ENCODE data around the gene IDH3B.
"Not testable (repeated sequence)": the region's sequence is repeated elsewhere in the genome, so short reads cannot be mapped to it uniquely, and the experiment has no call there.

The IDH3B gene

DNA sequence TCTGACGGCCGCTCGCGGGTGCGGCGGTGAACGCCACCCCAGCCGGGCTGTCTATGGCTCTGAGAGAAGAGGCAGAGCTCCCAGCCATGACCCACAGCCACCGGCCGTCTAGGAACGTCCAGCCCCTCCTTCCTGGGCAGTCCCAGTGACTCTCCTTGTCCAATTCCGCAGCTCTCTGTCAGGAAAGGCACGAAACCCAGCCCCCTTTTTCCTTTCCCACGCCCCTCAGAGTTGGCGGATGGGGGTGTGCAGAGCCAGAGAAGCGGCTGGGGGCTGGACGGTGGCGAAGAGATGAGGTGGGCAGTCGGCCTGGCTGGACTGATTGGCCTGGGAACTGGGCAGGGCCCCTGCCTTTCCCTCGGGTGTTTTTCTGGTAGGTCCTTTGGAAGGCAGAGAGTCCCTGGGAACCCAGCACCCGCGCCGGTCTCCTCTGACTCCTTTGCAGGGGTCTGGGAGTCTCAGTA is 30.0 kb upstream of the IDH3B start:
- no peak for DNase-seq

DNA sequence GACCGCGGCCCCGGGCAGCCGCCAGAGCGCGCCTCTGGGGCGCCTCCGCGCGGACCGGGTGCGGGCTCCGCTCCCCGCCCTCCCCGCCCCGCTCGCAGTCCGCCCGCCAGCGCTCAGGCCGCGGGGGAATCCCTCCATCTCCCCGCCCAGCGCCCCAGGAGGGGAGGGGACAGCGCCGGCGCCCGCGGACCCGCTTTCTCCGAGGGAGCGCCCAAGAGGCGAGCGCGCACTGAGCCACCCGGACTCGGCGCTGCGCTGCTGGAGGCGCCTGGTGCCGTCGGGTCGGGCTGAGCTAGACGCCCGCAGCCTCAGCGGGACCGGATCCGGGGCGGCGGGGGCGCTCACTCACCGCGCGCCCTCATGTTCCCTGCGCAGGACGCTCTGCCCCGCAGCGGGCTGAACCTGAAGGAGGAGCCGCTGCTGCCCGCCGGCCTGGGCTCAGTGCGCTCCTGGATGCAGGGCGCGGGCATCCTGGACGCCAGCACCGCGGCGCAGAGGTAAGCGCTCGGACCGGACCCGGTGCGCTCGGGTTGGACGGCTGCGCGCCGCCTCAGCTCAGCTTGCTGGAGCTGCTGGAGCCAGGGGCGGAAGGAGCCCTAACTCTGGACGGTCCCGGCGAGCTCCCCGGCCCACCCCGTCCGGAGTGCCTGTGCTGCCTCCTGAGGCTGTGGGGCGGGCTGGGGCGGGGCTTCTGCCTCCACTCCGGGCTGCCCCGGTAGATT is 29.4 kb upstream of the IDH3B start:
- no peak for DNase-seq

DNA sequence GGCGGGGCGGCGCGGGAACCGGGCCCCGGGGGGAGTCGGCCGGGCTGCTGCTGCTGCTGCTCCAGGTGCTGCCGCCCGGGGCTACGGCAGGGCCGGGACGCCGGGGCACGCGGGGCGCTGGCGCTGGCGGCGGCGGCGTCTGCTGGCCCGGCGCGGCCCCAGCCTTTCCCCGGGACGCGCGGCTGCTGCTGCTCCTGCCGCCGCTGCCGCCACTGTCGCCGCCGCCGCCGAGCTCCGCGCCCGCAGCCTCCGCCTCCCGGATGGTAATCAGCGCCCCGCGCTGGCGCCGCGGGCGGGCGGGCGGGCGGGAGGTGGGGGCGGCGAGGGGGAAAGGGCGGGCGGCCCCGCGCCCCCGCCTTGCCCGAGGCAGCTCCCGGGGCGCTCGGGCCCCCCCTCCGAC is 28.9 kb upstream of the IDH3B start:
- no peak for DNase-seq

DNA sequence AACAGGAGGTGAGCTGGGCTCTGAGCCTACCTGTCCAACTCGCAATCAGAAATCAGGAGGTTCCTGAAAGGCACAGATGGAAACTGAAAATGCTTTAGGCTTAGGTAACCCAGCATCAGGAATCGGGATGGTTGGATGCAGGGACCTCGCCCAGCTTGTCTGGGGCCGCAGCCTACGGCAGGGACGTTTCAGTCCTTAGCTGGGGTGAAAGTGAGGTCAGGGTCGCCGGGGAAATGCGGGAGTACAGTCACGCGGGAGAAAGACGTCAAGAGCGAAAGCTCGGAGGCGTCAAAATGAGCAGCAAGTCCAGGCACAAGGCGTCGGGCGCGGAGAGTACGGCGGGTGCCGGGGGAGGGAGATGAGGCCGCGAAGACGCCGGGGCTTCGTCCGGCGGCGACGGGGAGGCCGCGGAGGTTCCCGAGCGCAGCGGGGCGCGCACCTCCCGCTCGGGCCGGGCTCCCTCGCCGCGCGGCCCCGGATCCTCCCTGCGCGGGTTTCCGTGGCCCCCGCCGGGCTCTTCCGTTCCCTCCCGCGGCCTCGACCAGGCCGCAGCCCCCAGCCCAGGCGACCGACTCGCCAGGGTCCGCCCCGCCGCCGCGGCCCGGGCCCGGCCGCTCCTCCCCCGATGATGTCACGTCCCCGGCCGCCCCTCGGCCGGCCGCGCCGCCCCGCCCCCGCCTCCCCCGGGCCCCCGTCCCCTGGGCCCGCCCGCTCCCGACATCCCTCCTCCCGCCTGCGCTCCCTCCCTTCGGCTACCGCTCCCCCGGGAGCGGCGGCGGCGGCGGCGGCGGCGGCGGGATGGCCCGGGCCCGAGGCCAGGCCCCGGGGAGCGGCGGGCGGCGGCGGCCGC is 28.2 kb upstream of the IDH3B start, which contains the start of gene EBF4:
Gene EBF4 (plus strand): TSS at position 745 of the 850 bp plus-strand sequence. CDS start 866 bp downstream, outside the sequence.
- DNase-seq = no peak

DNA sequence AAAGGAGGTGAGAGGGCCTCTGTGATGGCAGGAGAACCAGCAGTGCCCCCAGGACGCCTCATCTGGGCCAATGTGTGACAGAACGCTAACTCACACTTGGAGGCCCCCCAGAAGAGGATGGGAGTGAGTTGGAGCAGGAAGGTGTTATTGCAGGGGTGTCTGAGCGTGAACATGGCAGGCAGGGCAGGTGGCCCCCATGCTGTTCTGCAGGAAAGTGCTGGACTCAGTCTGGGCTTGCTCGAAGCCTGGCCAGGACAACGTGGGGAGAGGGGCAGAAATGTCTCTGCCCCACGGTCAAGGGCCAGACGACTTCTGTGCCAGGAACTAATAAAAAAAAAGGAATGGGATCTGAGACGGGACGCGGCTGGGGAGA is 27.6 kb upstream of the IDH3B start:
- no peak for DNase-seq

DNA sequence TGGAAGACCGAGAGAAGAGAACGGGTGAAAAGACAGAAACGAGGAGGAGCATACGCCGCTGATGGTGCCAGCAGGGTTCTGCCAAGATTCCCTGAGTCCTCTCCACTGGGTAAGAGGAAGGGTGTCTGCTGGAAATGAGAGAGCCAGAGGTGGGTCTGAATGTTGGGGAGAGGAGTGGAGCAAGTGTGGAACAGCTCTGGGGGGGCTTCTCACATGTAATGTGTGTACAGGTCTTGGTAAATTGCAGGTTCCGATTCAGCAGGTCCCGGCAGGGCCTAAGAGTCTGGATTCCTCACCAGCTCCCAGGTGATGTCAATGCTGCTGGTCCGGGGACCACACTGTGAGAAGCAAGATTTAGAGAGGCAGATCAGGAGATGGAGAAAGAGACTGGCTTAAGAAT is 27.1 kb upstream of the IDH3B start:
- no peak for DNase-seq

DNA sequence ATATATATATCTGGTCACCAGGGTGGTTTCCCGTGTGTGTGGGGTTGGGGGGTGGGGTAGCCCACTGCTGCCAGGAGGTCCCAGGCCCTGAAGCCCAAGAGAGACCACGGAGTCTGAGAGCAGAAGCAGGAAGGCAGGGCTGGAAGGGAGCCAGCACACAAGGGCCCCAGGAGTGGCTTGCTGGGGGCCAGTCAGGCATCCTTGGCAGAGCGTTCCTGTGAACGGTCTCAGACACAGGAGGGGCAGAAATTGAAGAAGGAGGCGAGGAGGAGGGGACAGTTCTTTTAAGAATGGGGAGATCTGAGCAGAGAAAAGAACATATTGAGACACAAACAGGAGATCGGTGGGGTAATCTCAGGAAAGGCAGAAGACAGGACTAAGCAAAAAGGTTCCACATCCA is 26.7 kb upstream of the IDH3B start:
- DNase-seq = no peak

DNA sequence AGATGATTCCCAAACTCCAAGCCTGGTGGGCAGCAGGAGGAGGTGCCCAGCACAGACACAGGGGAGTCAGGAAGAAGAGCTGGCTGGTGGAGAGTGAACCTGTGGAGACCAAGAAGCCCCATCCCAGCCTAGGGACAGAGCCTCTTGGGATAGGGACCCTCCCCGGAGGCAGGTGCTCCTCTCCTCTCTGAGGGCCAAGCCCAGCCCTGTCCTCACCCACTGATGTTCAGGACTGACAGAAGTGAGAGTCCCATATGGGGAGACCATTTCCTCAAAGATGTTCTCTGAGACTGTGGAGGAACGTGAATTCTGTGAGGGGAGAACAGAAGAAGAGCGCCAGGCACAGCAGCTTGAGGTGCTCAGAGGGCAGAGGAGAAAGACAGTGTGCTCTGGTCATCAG is 26.2 kb upstream of the IDH3B start:
- no peak for DNase-seq

DNA sequence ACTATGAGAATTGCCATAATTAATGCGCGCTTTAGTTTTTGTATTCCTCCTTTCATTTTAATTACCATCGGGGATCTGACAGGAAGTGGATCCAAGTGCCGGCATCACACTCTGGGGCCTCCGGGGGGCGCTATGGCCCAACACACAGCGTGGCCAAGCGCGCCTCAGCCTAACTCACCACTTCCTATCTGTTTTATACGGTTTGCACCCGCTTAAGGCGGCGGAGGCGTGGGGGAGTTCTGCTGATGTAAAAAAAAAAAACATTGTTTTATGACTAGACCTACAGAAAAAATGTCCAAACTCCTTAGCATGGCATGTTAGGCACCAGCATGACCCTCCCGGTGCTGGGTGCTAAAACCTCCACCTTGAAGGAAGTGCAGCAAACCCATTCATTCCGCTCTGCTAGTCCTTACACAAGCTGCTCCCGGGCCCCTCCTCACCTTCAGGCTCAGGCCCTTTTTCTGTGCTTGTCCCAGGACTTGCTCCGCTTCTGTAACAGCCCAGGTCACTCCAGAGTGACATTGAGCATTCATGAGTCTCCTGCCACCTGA is 24.1 kb upstream of the IDH3B start:
- DNase-seq = no peak

DNA sequence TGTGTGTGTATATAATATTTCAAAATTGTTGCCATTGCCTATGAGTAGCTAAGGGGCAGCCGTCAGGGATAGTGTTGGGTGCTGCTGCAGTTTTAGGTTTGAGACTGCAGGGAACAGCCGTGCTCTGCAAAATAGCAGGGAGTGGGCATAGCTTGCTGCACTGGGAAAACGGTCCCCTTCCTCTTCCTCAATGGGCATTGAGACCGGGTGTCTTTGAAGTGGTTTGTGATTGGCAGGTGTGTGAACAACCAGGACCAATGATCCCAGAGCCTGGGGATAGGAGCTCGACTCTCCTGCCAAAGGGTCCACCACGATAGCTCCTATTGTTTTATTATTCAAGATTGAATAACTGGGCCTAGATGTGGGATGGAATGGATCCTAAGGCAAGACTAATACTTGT is 23.5 kb upstream of the IDH3B start:
- no peak for DNase-seq

DNA sequence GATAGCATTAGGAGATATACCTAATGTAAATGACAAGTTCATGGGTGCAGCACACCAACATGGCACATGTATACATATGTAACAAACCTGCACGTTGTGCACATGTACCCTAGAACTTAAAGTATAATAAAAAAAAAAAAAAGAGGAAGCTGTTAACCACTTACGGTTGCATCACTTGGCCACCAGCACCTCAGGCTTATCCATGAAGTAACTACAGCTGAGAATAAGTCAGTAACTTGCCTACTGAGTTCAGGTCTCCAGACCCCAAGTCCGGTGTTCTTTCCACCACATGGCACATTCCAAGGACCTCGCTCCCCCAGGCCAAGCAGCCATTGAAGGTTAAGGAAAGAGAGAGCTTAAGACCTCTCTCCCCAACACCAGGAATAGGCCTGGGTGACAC is 20.8 kb upstream of the IDH3B start:
- not testable (repeated sequence) for DNase-seq

DNA sequence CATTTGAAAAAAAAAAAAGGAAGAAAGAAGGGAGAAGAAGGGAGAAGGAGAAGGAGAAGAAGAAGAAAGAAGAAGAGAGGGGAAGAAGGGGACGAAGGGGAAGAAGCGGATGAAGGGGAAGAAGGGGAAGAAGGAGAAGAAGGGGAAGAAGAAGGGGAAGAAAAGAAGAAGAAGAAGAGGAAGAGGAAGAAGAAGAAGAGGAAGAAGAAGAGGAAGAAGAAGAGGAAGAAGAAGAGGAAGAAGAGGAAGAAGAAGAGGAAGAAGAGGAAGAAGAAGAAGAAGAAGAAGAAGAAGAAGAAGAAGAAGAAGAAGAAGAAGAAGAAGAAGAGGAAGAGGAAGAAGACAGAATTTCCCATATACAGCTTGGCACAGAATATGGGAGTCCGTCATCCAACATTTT is 18.0 kb upstream of the IDH3B start:
- DNase-seq = not testable (repeated sequence)

DNA sequence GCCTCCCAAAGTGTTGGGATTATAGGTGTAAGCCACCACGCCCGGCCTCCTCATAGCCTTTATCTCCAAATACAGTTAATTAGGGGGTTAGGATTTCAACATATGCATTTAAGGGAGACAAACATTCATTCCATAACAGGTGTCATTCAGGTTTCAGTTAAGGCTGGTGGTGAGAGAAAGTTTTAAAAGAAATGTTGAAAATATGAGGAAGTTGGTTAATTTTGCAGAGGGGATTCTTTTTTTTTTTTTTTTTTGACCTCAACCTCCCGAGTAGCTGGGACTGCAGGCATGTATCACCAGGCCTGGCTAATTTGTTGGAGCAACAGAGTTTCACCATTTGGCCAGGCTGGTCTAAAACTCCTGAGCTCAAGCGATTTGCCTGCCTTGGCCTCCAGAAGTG is 16.0 kb upstream of the IDH3B start:
- DNase-seq = no peak

DNA sequence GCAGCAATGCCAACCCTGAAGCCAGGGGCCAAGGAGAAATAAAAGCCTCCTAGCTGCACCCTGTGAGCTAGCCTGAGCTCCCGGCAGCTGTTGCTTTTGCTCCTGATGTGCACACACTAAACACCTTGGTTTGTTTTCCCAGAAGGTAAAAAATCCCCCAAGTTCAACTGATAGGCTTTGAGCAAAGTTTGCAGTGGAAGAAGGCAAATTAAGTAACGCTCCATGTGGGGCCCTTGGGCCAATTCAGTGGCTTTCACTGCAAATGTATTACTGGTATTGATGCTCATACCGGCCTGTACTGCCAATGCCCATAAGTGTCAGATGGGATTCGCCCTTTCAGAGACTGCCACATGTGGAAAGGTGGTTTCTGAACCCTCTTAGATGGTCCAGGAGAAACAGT is 9.4 kb upstream of the IDH3B start:
- DNase-seq = no peak

DNA sequence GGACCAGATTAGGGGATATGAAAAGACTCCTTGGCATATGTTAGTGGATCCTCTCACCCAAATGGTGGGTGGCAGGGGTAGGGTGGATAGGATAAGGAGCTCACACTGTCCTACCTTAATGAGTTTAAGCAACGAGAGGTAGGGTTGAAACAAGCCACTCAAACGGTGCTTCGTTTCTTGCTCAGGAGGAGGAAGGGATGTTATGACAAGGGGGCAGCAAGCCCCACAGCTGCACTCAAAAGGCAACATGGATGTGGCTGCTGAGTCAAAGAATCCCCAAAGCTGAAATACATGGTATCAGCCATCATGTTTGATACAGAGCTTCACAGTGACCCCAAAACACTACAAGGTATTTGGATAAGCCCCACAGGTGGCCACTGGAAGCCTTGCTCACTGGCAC is 8.4 kb upstream of the IDH3B start:
- DNase-seq = no peak

DNA sequence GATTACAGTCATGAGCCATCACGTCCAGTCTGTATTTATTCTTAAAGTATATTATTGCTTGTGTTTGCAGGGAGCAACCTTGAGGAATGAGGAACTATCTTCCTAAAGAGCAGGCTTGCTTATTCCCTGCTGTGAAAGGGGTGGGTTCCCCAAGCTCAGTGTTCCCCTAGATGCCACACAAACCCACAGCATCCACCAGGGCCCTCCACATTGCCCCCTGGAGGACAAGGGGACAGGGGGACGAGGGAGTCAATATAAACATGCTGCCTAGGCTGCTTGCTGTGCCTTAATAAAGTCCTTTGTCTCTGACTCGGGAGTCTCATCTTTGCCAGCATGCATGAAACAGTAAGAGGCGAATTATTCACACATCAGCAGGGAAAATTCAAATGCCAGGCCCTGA is 8.0 kb upstream of the IDH3B start:
- no peak for DNase-seq

DNA sequence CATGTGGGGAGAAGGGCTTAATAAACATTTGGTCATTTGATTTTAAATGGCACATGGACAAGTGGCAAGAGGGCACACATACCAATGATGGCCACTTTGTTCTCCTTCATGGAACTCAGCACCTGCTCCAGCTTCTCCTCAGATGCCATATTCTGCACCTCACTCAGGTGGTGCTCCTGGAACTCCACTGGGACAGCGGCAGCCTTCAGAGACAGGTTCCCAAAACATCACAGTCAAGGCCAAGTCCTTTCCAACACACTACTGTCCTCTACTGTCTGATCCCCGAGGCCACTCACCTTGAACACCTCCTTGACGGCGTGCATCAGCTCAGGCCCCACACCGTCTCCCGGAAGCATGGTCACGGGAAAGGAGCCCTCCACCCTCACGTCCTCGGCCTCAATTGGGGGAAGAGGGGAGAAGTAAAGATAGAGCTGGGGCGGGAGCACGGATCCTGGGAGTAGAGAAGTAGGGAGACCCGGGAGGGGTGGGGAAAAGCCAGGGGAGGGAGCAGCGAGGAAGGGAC is 591 bp downstream of the IDH3B start:
- no peak for DNase-seq

DNA sequence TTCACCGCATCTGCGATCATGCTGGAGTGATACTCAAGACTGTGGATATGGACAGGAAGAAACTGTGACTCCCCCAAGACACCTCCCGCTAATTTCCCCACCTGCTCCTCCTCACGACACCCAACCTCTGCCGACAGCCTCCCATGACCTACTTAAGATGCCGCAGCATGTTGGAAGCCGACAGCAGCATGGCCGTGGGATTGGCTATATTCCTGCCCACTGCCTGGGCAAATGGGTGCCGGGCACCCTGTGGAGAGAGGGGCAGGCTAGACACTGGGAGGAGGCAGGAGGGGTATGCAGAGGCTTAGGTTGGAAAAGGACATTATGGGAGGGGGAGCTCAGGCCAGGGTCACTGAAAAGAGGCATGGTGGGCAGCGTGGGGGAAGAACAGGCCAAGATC is 4.5 kb downstream of the IDH3B start:
- DNase-seq = no peak

DNA sequence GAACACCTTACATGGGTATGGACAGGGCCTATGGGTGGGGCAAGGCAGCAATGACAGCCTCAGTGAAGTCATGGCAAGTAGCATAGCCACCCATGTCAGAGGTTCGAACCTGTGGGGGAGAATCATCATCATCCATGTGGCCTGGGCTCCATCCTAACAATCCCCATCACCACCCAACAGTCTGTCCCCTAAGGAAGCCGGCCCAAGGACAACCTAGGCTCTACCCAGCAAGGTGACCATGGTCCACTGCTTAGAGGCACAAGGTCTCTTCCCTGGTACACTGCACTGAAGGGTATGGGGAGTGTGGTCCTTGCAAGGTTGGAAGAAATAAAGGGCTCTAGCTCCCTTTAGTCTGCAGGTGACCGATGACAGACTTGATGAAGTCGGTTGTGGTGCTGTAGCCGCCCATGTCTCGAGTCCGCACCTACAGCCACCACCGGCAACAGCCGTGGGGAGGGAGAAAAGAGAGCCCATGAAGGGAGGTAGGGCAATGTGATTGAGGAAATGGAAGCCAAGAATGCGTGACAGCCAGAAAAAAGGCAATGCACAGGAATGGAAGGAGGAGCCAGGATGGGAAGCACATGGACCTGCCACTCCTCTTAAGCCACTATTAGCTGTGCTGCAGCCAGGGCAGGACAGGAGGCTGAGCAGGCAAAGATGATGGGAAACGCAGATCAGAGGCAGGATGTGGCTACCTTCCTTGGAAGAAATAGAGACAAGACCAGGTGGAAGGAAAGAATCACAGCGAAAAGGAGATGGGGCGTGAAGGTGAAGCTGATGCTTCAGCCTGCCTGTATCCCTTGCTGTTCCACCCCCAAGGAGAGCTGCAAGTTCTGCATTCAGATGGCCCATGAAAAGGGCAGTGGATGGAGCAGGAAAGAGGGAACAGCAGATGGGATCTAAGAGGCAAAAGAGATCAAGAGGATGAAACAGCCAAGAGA is 5.3 kb downstream of the IDH3B start:
- DNase-seq = no peak

DNA sequence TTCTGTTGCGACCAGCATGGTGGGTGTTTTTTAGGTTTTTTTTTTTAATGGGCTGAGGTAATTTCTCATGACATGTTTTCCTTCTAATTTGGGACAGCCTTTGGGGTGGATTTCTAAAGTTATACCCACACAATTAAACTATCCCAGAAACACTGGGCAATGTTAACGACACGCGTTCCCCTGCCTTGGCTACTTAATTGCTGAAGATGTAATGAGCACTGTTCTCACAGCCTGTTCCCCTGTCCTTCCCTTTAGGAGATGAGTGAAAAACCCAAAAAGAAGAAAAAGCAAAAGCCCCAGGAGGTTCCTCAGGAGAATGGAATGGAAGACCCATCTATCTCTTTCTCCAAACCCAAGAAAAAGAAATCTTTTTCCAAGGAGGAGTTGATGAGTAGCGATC is 6.3 kb downstream of the IDH3B start:
- DNase-seq = no peak

DNA sequence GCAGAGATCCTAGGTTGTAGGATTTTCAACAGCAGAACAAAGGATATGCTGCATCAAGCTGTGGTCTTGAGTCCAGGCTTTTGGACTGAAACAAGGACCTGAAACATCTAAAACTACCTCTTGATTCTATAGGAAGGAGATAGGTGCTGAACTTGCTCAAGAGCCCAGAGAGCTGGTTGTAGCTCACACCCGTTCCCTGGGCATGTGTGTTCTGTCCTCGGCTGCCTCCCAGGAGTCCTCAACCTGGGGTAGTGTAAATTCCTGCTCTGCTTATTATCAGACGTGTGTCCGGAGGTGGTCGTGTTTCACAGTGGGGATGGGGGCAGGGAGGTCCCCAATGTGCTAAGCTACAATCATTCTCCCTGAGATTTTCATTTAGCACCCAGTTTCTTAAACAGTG is 6.8 kb downstream of the IDH3B start:
- no peak for DNase-seq

DNA sequence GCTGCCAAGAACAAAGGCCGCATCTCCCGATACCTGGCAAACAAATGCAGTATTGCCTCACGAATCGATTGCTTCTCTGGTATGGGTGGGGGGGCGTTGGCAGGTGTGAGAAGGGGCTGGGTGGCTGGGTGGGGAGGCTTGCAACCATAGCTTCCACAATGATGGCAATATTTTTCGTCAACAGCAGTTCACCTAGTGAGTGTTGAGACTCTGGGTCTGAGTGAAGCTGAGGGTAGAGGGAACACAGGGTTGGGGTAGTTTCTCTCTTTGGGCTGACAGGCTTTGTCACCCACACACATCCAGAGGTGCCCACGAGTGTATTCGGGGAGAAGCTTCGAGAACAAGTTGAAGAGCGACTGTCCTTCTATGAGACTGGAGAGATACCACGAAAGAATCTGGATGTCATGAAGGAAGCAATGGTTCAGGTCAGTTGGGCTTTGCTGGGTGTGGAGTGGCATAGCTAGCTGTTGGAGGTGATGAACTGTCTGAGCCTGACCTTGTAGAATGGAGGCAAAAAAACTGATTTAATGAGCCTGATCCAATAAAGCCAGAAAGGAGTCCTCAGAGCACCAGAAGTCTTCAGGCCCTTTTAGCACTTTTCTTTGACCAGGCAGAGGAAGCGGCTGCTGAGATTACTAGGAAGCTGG is 7.4 kb downstream of the IDH3B start:
- DNase-seq = no peak
